MM.1S (cell line): ENCODE results near the gene DMBX1.

Source experiments
- DNase-seq: peaks from one replicate; pipeline ENCODE4 v3.0.0-alpha.2; 2015
- H2AFZ ChIP-seq: fragments of 300-600 bp; sonication (generic); 2 replicates; pipeline ENCODE4 v1.6.0; 2016; ENCODE audit warnings: antibody characterized with exemption, low read length
- H3F3A ChIP-seq: fragments of 300-600 bp; sonication (generic); 2 replicates; pipeline ENCODE4 v1.6.1; 2016; ENCODE audit warnings: mild to moderate bottlenecking, antibody characterized with exemption, low read length, moderate library complexity, mixed read lengths; ENCODE audit not compliant: insufficient read depth
- H3K27ac ChIP-seq: fragments of 300-600 bp; sonication (generic); 2 replicates; pipeline ENCODE4 v1.5.1; 2016; ENCODE audit warnings: mild to moderate bottlenecking, low read length
- H3K27me3 ChIP-seq: fragments of 300-600 bp; sonication (generic); replicated peaks from 2 replicates; pipeline ENCODE4 v1.6.0; 2016; ENCODE audit warnings: low read length; ENCODE audit not compliant: insufficient read depth
- H3K36me3 ChIP-seq: fragments of 300-600 bp; sonication (generic); replicated peaks from 2 replicates; pipeline ENCODE4 v1.6.1; 2016; ENCODE audit warnings: mild to moderate bottlenecking, low read length, mixed read lengths; ENCODE audit not compliant: insufficient read depth
- H3K4me1 ChIP-seq: fragments of 300-600 bp; sonication (generic); 2 replicates; pipeline ENCODE4 v1.6.1; 2016; ENCODE audit warnings: low read length, mixed read lengths
- H3K4me2 ChIP-seq: fragments of 300-600 bp; sonication (generic); 2 replicates; pipeline ENCODE4 v1.6.0; 2016; ENCODE audit warnings: low read depth, low read length
- H3K4me3 ChIP-seq: fragments of 300-600 bp; sonication (generic); 2 replicates; pipeline ENCODE4 v1.5.1; 2016; ENCODE audit warnings: low read length, mixed read lengths
- H3K79me2 ChIP-seq: fragments of 300-600 bp; sonication (generic); 2 replicates; pipeline ENCODE4 v1.6.1; 2016; ENCODE audit warnings: mixed run types, low read length, mixed read lengths
- H3K9ac ChIP-seq: fragments of 300-600 bp; sonication (generic); 2 replicates; pipeline ENCODE4 v1.6.1; 2016; ENCODE audit warnings: low read length, mixed read lengths
- H3K9me2 ChIP-seq: fragments of 300-600 bp; sonication (generic); replicated peaks from 2 replicates; pipeline ENCODE4 v1.6.1; 2016; ENCODE audit warnings: mild to moderate bottlenecking, low read length, mixed read lengths; ENCODE audit not compliant: insufficient read depth
- H3K9me3 ChIP-seq: fragments of 300-600 bp; sonication (generic); replicated peaks from 2 replicates; pipeline ENCODE4 v1.6.1; 2016; ENCODE audit warnings: mild to moderate bottlenecking, low read length, mixed read lengths; ENCODE audit not compliant: insufficient read depth
- H4K20me1 ChIP-seq: fragments of 300-600 bp; sonication (generic); 2 replicates; pipeline ENCODE4 v1.6.1; 2016; ENCODE audit warnings: mild to moderate bottlenecking, low read length, moderate library complexity, mixed read lengths; ENCODE audit not compliant: insufficient read depth
- EZH2 ChIP-seq: fragments of 300-600 bp; sonication (generic); optimal IDR thresholded peaks from 2 replicates; pipeline ENCODE3; 2017; ENCODE audit warnings: low read depth, mild to moderate bottlenecking, antibody characterized with exemption, low read length, mixed read lengths
- EZH2phosphoT487 ChIP-seq: fragments of 300-600 bp; sonication (generic); IDR thresholded peaks from 2 replicates; pipeline ENCODE4 v1.6.1; 2018; ENCODE audit warnings: antibody characterized with exemption, low read length
- TF ChIP-seq, protein P1 (sequence below): fragments of 300-600 bp; sonication (generic); IDR thresholded peaks from 2 replicates; pipeline ENCODE4 v1.5.1; 2016; ENCODE audit warnings: antibody characterized with exemption, low read length, mixed read lengths

Gene DMBX1

GRCh38 chr1:46529031-46529630 is 39.5 kb downstream of the DMBX1 start:
- no peak overlapping the region for H3K9ac ChIP-seq
- H3K4me3 ChIP-seq: no peak overlapping the region
- no peaks in the 10 kb centered on the region for H3K79me2 ChIP-seq
- H3K9me2 ChIP-seq: no peaks in the 10 kb centered on the region
- DNase-seq: no peak
- H3K27me3 ChIP-seq: peaks cover 52% of the 10 kb centered on the region
- H2AFZ ChIP-seq: no peak overlapping the region
- H3K27ac ChIP-seq: no peak overlapping the region
- no peaks in the 10 kb centered on the region for H3F3A ChIP-seq
- no peaks in the 10 kb centered on the region for H3K9me3 ChIP-seq
- no peaks in the 10 kb centered on the region for H3K36me3 ChIP-seq
- TF ChIP-seq EZH2phosphoT487: no peak
- no peak for TF ChIP-seq EZH2
- TF ChIP-seq, protein P1, sequence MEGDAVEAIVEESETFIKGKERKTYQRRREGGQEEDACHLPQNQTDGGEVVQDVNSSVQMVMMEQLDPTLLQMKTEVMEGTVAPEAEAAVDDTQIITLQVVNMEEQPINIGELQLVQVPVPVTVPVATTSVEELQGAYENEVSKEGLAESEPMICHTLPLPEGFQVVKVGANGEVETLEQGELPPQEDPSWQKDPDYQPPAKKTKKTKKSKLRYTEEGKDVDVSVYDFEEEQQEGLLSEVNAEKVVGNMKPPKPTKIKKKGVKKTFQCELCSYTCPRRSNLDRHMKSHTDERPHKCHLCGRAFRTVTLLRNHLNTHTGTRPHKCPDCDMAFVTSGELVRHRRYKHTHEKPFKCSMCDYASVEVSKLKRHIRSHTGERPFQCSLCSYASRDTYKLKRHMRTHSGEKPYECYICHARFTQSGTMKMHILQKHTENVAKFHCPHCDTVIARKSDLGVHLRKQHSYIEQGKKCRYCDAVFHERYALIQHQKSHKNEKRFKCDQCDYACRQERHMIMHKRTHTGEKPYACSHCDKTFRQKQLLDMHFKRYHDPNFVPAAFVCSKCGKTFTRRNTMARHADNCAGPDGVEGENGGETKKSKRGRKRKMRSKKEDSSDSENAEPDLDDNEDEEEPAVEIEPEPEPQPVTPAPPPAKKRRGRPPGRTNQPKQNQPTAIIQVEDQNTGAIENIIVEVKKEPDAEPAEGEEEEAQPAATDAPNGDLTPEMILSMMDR: no peak
- no peaks in the 10 kb centered on the region for H4K20me1 ChIP-seq
- H3K4me2 ChIP-seq: no peak overlapping the region
- no peaks in the 10 kb centered on the region for H3K4me1 ChIP-seq

DNA sequence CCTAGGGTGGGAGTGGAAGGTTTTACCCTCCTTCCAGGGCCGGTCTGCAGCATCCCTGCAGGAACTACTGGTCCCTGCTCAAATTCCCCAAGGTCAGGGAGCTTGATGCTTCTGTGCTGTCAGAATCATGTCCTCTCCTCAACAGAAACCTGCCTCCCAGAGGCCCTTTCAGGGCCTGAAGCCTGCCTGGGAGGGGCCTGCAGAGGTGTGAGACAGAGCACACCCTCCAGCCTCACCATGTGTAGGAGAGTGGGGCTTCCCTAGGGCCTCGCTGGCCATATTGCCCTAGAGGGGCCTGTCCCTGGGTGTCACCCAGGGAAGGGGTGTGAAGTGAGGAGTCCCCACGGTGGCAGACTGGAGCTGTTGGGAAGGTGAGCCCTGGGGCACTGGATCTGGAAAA is 40.7 kb downstream of the DMBX1 start:
- Histone ChIP-seq H3K4me2 (no peak overlapping the region), H3F3A (no peaks in the 10 kb centered on the region), H3K27ac (no peak overlapping the region), H3K27me3 (peaks cover 62% of the 10 kb centered on the region), H3K79me2 (no peaks in the 10 kb centered on the region), H3K4me3 (no peak overlapping the region), H4K20me1 (no peaks in the 10 kb centered on the region), H3K9me3 (no peaks in the 10 kb centered on the region), H3K4me1 (no peaks in the 10 kb centered on the region), H3K36me3 (no peaks in the 10 kb centered on the region), H2AFZ (no peak overlapping the region), H3K9me2 (no peaks in the 10 kb centered on the region), H3K9ac (no peak overlapping the region)
- TF ChIP-seq EZH2 (no peak), EZH2phosphoT487 (no peak)
- TF ChIP-seq, protein P1: no peak
- no peak for DNase-seq

DNA sequence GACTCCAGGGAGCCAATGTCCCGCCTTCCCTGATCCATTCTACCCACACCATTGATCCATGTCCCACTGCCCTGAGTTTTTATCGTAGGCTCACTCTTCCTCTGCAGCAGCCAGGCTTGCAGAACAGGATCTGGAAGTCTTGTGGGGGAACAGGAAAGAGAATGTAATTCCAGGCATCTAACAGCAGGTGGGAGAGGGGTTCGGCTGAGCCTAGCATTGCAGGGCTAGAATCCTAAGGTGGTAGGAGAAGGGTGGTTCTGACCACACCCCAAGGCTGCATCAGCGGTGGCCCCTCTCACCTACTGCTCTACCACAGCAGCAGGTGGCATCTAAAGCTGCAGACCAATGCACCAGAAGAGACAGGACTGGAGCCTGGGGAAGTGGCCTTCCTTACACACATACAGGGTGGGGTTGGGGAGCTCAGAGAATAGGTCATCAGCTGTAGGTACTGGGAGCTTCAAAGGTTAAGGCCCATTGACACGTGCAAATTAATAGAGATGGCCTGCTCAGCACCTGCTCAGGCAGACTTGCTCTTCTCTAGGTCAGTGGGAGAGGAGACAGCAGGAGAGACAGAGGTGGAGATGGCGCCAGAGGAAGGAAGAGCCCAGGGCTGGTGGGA is 41.3 kb downstream of the DMBX1 start:
- Histone ChIP-seq H3K4me1 (no peaks in the 10 kb centered on the region), H3F3A (no peaks in the 10 kb centered on the region), H3K9me3 (no peaks in the 10 kb centered on the region), H3K27me3 (peaks cover 68% of the 10 kb centered on the region), H3K27ac (no peak overlapping the region), H3K9me2 (no peaks in the 10 kb centered on the region), H4K20me1 (no peaks in the 10 kb centered on the region), H3K4me2 (no peak overlapping the region), H3K79me2 (no peaks in the 10 kb centered on the region), H2AFZ (no peak overlapping the region), H3K4me3 (no peak overlapping the region), H3K36me3 (no peaks in the 10 kb centered on the region), H3K9ac (no peak overlapping the region)
- TF ChIP-seq, protein P1: no peak
- TF ChIP-seq EZH2phosphoT487: no peak
- no peak for TF ChIP-seq EZH2
- DNase-seq: no peak
